ENCODE measurements around the gene CDC73.

GRCh38 chr1:193108471-193108870 lies 13.4 kb upstream of the CDC73 start:
- TF ChIP-seq CTCF (conservative IDR thresholded peaks at IDR 0.05; ENCODE audit: low read length) (no peak), EZH2phosphoT487 (IDR thresholded peaks at IDR 0.05; ENCODE audit: borderline replicate concordance, low read depth, low read length) (no peak)
